Spleen (tissue), 7 donors: ENCODE data around the gene TAGLN2.

Source experiments
- CTCF ChIP-seq, 11 experiments: fragments of 200-600 bp in 7 of 11; fragments of 450-650 bp in 4 of 11; sonication (generic) in 4 of 11; IDR thresholded peaks in 8 of 11; conservative IDR thresholded peaks in 3 of 11; 1 replicate in 7 of 11; 2 replicates in 4 of 11; pipeline versions ENCODE4 v1.4.0 to v1.8.0; 2016 to 2021; ENCODE audit warnings: antibody characterized with exemption in 11 of 11, inconsistent platforms in 4 of 11, mild to moderate bottlenecking in 1 of 11
- POLR2A ChIP-seq, 3 donors: fragments of 450-650 bp; IDR thresholded peaks; one replicate each; pipeline ENCODE4 v1.5.1; 2017; ENCODE audit warnings: antibody characterized with exemption in 3 of 3, mild to moderate bottlenecking in 1 of 3
- POLR2AphosphoS5 ChIP-seq, 3 donors: sonication (generic); formaldehyde crosslinking; IDR thresholded peaks; one replicate each; pipeline ENCODE4 v1.5.1; 2017; ENCODE audit warnings: antibody characterized with exemption in 3 of 3
- donor health status: DM: no; HTN: no; CAD: no; lungs with moderate emphysema.
- donor health status: DM: no; HTN: no; CAD: no.
- donor health status: DM: no; HTN: no; CAD: no.

GRCh38 chr1:159889821-159890252, 35.5 kb downstream of the TAGLN2 start:
- TF ChIP-seq CTCF (IDR thresholded peaks at IDR 0.05 in 8 of 11, conservative IDR thresholded peaks at IDR 0.05 in 3 of 11) (peak in 2 of 11 experiments; percentile 19 to 20), POLR2A (IDR thresholded peaks at IDR 0.05) (no peak), POLR2AphosphoS5 (IDR thresholded peaks at IDR 0.05) (peak in 1 of 3 donors; percentile 64)
